Keratinocyte (primary cell): ENCODE data around the gene BOK. TPM values are rescaled to one million over a fixed set of nuclear protein-coding genes. Genes with fewer than 3 reads are reported as not detected.

Source experiments
- DNase-seq: peaks from one replicate; pipeline ENCODE4 v3.0.0-alpha.2; 2011; ENCODE audit warnings: low read depth, missing footprints, low spot score
- FAIRE-seq: peaks from 2 replicates; lab custom pipeline; 2011; peaks lifted over from hg19 to GRCh38; lab: Jason Lieb, UNC
- H2AFZ ChIP-seq: 2 replicates; pipeline ENCODE4 v1.6.0; 2012; ENCODE audit warnings: low read length, control low read depth, inconsistent platforms; ENCODE audit not compliant: control insufficient read depth
- H3K27ac ChIP-seq: 2 replicates; pipeline ENCODE4 v1.5.1; 2011; ENCODE audit warnings: low read length; ENCODE audit not compliant: control insufficient read depth, insufficient read depth
- H3K27me3 ChIP-seq: 3 replicates; pipeline ENCODE4 v1.6.0; 2011; ENCODE audit warnings: low read length; ENCODE audit not compliant: control insufficient read depth, insufficient read depth; ENCODE audit errors: extremely low read depth
- H3K36me3 ChIP-seq, 2 experiments: 2 replicates in 1 of 2; 3 replicates in 1 of 2; pipeline ENCODE4 v1.5.1; 2011; ENCODE audit warnings: low read length in 2 of 2, mild to moderate bottlenecking in 1 of 2; ENCODE audit not compliant: control insufficient read depth in 2 of 2, insufficient read depth in 2 of 2; ENCODE audit errors: extremely low read depth in 1 of 2
- H3K4me1 ChIP-seq: 3 replicates; pipeline ENCODE4 v1.5.1; 2011; ENCODE audit warnings: low read length; ENCODE audit not compliant: control insufficient read depth, insufficient read depth; ENCODE audit errors: extremely low read depth
- H3K4me2 ChIP-seq: 3 replicates; pipeline ENCODE4 v1.6.0; 2011; ENCODE audit warnings: low read depth, low read length; ENCODE audit not compliant: control insufficient read depth, insufficient read depth; ENCODE audit errors: extremely low read depth
- H3K4me3 ChIP-seq, 3 experiments: fragments of 200-600 bp in 1 of 3; sonication (generic) in 1 of 3; 2 replicates in 2 of 3; 3 replicates in 1 of 3; pipeline ENCODE4 v1.5.1; 2011 to 2016; ENCODE audit warnings: low read length in 3 of 3, mild to moderate bottlenecking in 3 of 3, control low read depth in 2 of 3, inconsistent platforms in 1 of 3, low read depth in 1 of 3, mixed read lengths in 1 of 3, mixed run types in 1 of 3, moderate library complexity in 1 of 3; ENCODE audit not compliant: control insufficient read depth in 2 of 3, insufficient read depth in 2 of 3; ENCODE audit errors: extremely low read depth in 1 of 3
- H3K79me2 ChIP-seq: 2 replicates; pipeline ENCODE4 v1.6.0; 2012; ENCODE audit warnings: low read length; ENCODE audit not compliant: control insufficient read depth, insufficient read depth
- H3K9ac ChIP-seq: 3 replicates; pipeline ENCODE4 v1.6.0; 2011; ENCODE audit warnings: low read length; ENCODE audit not compliant: control insufficient read depth, insufficient read depth; ENCODE audit errors: extremely low read depth
- H3K9me1 ChIP-seq: 3 replicates; pipeline ENCODE4 v1.6.0; 2011; ENCODE audit warnings: low read length; ENCODE audit not compliant: control insufficient read depth, insufficient read depth; ENCODE audit errors: extremely low read depth
- H3K9me3 ChIP-seq: 2 replicates; pipeline ENCODE4 v1.5.1; 2012; ENCODE audit warnings: low read depth, low read length; ENCODE audit not compliant: control insufficient read depth
- H4K20me1 ChIP-seq: 3 replicates; pipeline ENCODE4 v1.6.0; 2011; ENCODE audit warnings: low read length; ENCODE audit not compliant: control insufficient read depth, insufficient read depth; ENCODE audit errors: extremely low read depth
- CTCF ChIP-seq, 3 experiments: IDR thresholded peaks in 1 of 3; conservative IDR thresholded peaks in 1 of 3; optimal IDR thresholded peaks in 1 of 3; 2 replicates in 2 of 3; 3 replicates in 1 of 3; pipeline versions ENCODE3 to v1.5.1; 2011; ENCODE audit warnings: low read length in 3 of 3, mild to moderate bottlenecking in 3 of 3, moderate library complexity in 2 of 3, control low read depth in 1 of 3, inconsistent platforms in 1 of 3; ENCODE audit not compliant: insufficient read depth in 2 of 3; ENCODE audit errors: extremely low read depth in 1 of 3
- EZH2 ChIP-seq: IDR thresholded peaks from one replicate; pipeline ENCODE4 v1.6.1; 2012; ENCODE audit warnings: inconsistent platforms, mild to moderate bottlenecking, low read length, moderate library complexity
- dilution Hi-C: fragments of 300-500 bp; cut with MboI; formaldehyde crosslinking; loops from one replicate; pipeline ENCODE4 v1.7.0; 2020; ENCODE audit warnings: low sequenced_read_pairs; ENCODE audit not compliant: extremely low pct_ligation_motif_present
- polyA plus RNA-seq, 5 experiments: library from polyadenylated mRNA; depleted of rRNA in 3 of 5; stranded (reverse) in 3 of 5; stranded (forward) in 1 of 5; unstranded in 1 of 5; fragments of >200 nt; gene quantifications; 1 replicate in 1 of 5; 2 replicates in 3 of 5; 3 replicates in 1 of 5; pipeline versions ENCODE4 v1.2.1 to v1.2.3, GENCODE V29; 2011 to 2012; ENCODE audit warnings: missing spikeins in 2 of 5, low read depth in 1 of 5, low replicate concordance in 1 of 5

Gene BOK
- polyA plus RNA-seq, 1 donor (not counting 4 experiments of a cell fraction or from before 2014, with no cell fraction given): 15.4 TPM

- DNase-seq: no peak
- dilution Hi-C loops: no loop called here
- no peak for FAIRE-seq
These were observed 44.2 kb downstream of the BOK start for GRCh38 chr2:241602720-241603119.

GRCh38 chr2:241603686-241604085, 45.1 kb downstream of the BOK start:
- DNase-seq: no peak
- no peak overlapping the region for H2AFZ ChIP-seq
- H3K9me3 ChIP-seq: no peaks in the 10 kb centered on the region
- dilution Hi-C loops: no loop called here
- no peak overlapping the region for H3K27ac ChIP-seq
- H3K4me1 ChIP-seq: no peaks in the 10 kb centered on the region
- H3K36me3 ChIP-seq: peaks cover 12 to 21% of the 10 kb centered on the region in 2 experiments
- no peaks in the 10 kb centered on the region for H4K20me1 ChIP-seq
- H3K4me3 ChIP-seq: no peak overlapping the region
- no peak for TF ChIP-seq EZH2
- TF ChIP-seq CTCF (optimal IDR thresholded peaks at IDR 0.05 in 1 of 3, IDR thresholded peaks at IDR 0.05 in 1 of 3, conservative IDR thresholded peaks at IDR 0.05 in 1 of 3; ENCODE audit: extremely low read depth in 1 of 3, insufficient read depth in 2 of 3, low read length in 3 of 3): no peak
- no peaks in the 10 kb centered on the region for H3K9me1 ChIP-seq
- H3K4me2 ChIP-seq: no peak overlapping the region
- H3K27me3 ChIP-seq: no peaks in the 10 kb centered on the region
- peaks cover 2% of the 10 kb centered on the region for H3K79me2 ChIP-seq
- no peak for FAIRE-seq
- H3K9ac ChIP-seq: no peak overlapping the region

More at GRCh38 chr2:241602720-241603119, 44.2 kb downstream of the BOK start:
- H3K4me1 ChIP-seq: no peaks in the 10 kb centered on the region
- H3K4me3 ChIP-seq: no peak overlapping the region
- TF ChIP-seq EZH2 (no peak), CTCF (optimal IDR thresholded peaks at IDR 0.05 in 1 of 3, IDR thresholded peaks at IDR 0.05 in 1 of 3, conservative IDR thresholded peaks at IDR 0.05 in 1 of 3; ENCODE audit: extremely low read depth in 1 of 3, insufficient read depth in 2 of 3, low read length in 3 of 3) (no peak)
- H3K9me1 ChIP-seq: no peaks in the 10 kb centered on the region
- no peak overlapping the region for H3K9ac ChIP-seq
- H4K20me1 ChIP-seq: no peaks in the 10 kb centered on the region
- H3K9me3 ChIP-seq: no peaks in the 10 kb centered on the region
- no peak overlapping the region for H3K4me2 ChIP-seq
- H2AFZ ChIP-seq: no peak overlapping the region
- H3K27ac ChIP-seq: no peak overlapping the region
- no peaks in the 10 kb centered on the region for H3K79me2 ChIP-seq
- H3K27me3 ChIP-seq: no peaks in the 10 kb centered on the region
- peaks cover 12 to 20% of the 10 kb centered on the region in 2 experiments for H3K36me3 ChIP-seq
